ENCODE results near the gene RAB11FIP3.

DNA sequence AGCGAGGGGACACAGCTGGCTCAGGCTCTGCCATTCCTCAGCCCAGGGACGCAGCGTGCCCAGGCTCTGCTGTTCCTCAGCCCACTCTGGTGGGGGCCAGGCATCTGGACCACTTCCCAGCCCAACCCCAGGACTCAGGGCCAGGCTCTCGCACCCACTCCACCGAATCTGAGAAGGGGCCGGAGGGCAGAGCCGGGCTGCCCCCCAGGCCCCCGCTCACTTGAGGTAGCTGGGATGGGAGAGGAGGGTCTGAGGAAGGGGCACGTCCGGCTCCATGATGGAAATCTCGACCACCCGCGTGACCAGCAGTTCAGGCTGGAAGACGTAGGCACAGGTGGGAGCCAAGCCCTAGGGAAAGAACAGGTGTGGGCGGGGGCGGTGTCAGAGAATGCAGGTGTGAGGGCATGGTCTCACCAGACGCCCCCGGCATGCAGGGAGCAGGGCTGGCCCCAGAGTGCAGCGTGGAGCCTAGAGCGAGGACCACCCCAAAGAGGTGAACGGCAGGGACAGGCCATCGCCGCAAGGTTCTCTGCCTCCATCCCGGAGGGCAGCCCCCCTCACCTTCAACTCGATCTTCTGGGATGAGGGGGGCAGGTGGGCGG lies 48.5 kb upstream of the RAB11FIP3 start:
- TF ChIP-seq CTCF (IDR thresholded peaks at IDR 0.05 in 8 of 11, conservative IDR thresholded peaks at IDR 0.05 in 3 of 11) (no peak), POLR2AphosphoS5 (IDR thresholded peaks at IDR 0.05) (no peak)

Data from spleen (tissue), 7 donors.